ENCODE data around the gene TMTC1.

The TMTC1 gene

DNA sequence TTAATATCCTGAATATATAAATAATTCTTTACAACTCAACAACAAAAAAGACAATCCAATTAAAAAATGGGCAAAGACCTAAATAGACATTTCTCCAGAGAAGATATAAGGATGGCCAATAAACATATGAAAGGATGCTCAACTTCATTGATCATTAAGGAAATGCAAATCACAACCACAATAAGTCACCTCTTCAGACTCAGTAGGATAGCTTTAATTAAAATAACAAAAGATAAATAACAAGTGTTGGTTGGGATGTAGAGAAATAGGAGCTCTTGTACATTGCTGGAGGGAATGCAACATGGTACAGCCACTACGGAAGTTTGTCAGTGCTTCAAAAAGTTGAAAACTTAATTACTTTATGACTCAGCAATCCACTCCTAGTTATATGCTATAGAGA, 156.5 kb downstream of the TMTC1 start:
- no peak for TF ChIP-seq CTCF (IDR thresholded peaks at IDR 0.05; ENCODE audit: borderline replicate concordance, insufficient read depth, low read depth, low read length)
- no peak overlapping the region for H3K4me3 ChIP-seq (ENCODE audit: low read depth, low read length)

DNA sequence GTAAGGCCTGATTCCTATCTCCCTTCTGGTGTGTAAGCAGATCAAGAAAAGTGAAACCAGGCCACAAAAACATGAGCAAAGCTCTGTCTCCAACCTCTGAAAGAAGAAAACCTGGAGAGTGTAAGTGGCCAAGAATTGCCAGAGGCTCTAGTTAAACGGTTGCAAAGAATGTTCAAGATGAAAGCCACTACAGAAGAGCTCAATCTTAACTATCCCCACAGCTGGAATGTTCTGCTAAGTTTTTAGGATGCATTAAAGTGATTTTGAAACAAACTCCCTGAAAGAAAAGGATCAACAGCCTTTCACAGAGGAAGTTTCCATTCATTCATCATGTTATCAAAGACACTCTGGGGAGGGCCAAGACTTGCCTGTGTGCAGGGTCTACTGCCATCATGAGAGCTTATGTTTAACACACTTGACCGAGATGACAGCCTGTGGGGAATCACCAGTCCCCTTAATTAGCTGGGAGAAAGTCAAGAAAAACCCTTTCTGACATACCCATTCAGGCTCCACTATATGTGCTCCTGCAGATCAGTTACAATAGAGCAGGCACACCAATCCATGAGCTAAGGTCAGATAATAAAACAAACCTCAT, 158.3 kb downstream of the TMTC1 start:
- no peak for TF ChIP-seq CTCF (IDR thresholded peaks at IDR 0.05; ENCODE audit: borderline replicate concordance, insufficient read depth, low read depth, low read length)
- H3K4me3 ChIP-seq (ENCODE audit: low read depth, low read length): no peak overlapping the region

DNA sequence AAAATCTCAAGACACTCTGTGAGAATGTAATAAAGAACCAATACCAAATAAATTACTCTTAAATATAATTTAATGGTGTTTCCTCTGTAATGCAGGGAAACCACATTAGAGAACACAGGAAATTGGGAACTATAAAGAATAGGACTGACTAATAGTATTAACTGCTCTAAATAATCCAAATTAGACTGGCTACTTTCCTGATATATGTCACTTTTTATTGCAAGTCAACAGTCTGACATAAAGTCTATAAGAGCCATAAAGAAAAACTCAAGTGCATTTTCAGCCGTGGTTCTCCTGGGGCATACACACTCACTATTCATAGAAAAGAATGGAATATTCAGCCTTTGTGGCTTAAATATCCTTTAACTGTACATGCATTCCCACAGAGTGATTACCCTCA, 161.5 kb downstream of the TMTC1 start:
- H3K4me3 ChIP-seq (ENCODE audit: low read depth, low read length): no peak overlapping the region
- TF ChIP-seq CTCF (IDR thresholded peaks at IDR 0.05; ENCODE audit: borderline replicate concordance, insufficient read depth, low read depth, low read length): no peak

GRCh38 chr12:29620030-29620429, 163.7 kb downstream of the TMTC1 start:
- no peak for TF ChIP-seq CTCF (IDR thresholded peaks at IDR 0.05; ENCODE audit: borderline replicate concordance, insufficient read depth, low read depth, low read length)

GRCh38 chr12:29617407-29617803, 166.3 kb downstream of the TMTC1 start:
- H3K4me3 ChIP-seq (ENCODE audit: low read depth, low read length): no peak overlapping the region

More at GRCh38 chr12:29620030-29620429, 163.7 kb downstream of the TMTC1 start:
- H3K4me3 ChIP-seq (ENCODE audit: low read depth, low read length): no peak overlapping the region

GRCh38 chr12:29616664-29617406, 166.9 kb downstream of the TMTC1 start:
- TF ChIP-seq CTCF (IDR thresholded peaks at IDR 0.05; ENCODE audit: borderline replicate concordance, insufficient read depth, low read depth, low read length): no peak
- no peak overlapping the region for H3K4me3 ChIP-seq (ENCODE audit: low read depth, low read length)

More at GRCh38 chr12:29617407-29617803, 166.3 kb downstream of the TMTC1 start:
- TF ChIP-seq CTCF (IDR thresholded peaks at IDR 0.05; ENCODE audit: borderline replicate concordance, insufficient read depth, low read depth, low read length): no peak
